IPS-15b (cell line): ENCODE results near the gene CPA1.

Experiments used
- H3K27me3 ChIP-seq: one replicate; pipeline ENCODE4 v1.6.1; 2013; ENCODE audit warnings: low read length; ENCODE audit not compliant: control insufficient read depth, insufficient read depth
- H3K36me3 ChIP-seq: one replicate; pipeline ENCODE4 v1.6.1; 2013; ENCODE audit warnings: low read length; ENCODE audit not compliant: control insufficient read depth, insufficient read depth
- H3K4me1 ChIP-seq: one replicate; pipeline ENCODE4 v1.6.1; 2013; ENCODE audit warnings: mild to moderate bottlenecking, low read length; ENCODE audit not compliant: control insufficient read depth, insufficient read depth
- H3K4me3 ChIP-seq: one replicate; pipeline ENCODE4 v1.5.1; 2013; ENCODE audit warnings: low read depth, low read length
- H3K9ac ChIP-seq: one replicate; pipeline ENCODE4 v1.6.1; 2013; ENCODE audit warnings: low read depth, mild to moderate bottlenecking, low read length
- H3K9me3 ChIP-seq: one replicate; pipeline ENCODE4 v1.6.1; 2013; ENCODE audit warnings: mild to moderate bottlenecking, low read length; ENCODE audit not compliant: control insufficient read depth, insufficient read depth

Gene CPA1

DNA sequence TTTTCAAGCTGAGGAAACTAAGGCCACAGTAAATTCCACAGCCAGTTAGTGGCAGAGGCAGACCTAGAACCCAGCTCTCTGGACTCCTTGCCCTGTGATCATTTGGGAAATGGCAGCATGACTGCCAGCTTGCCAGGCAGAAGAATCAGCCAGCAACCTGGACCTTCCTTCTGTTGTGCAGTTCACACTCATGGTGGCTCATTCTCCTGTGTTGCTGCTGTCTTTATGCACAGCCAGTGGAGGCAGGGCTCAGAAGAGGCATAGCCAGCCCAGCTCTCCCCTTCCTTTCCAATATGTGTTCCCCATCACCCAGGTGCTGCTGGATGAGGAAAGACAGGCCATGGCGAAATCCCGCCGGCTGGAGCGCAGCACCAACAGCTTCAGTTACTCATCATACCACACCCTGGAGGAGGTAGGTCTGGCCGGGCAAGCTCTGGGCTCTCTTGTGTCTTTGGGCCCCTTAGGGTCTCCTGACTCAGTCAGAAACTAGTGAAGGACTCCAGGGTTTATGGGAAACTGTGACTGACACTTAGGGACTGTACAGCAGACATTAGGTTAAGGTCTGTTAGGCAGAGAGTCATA lies 20.9 kb upstream of the CPA1 start:
- H3K9ac ChIP-seq: no peak overlapping the region
- H3K9me3 ChIP-seq: no peaks in the 10 kb centered on the region
- peaks cover 4% of the 10 kb centered on the region for H3K4me1 ChIP-seq
- H3K4me3 ChIP-seq: no peak overlapping the region
- H3K27me3 ChIP-seq: no peaks in the 10 kb centered on the region
- H3K36me3 ChIP-seq: peaks cover 3% of the 10 kb centered on the region

DNA sequence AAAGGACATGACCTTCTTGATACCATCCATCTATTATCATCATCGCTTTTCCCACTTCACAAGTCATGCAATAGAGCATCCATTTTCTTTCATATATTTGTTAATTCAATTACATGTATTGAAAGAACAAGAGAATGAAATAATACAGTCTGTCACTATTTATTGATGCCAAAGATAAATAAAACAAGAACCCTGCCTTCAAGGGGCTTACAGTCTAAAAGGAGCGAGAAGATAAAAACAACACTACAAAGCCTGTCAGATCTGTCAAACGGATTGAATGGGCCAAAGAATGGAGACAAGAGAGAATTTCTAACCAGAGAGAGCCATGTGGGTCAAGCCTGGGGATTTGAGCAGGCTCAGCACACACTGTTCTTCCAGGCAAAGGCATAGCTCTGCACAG lies 19.8 kb upstream of the CPA1 start:
- Histone ChIP-seq H3K36me3 (peaks cover 3% of the 10 kb centered on the region), H3K4me3 (no peak overlapping the region), H3K9ac (no peak overlapping the region), H3K27me3 (no peaks in the 10 kb centered on the region), H3K4me1 (peaks cover 8% of the 10 kb centered on the region), H3K9me3 (no peaks in the 10 kb centered on the region)

DNA sequence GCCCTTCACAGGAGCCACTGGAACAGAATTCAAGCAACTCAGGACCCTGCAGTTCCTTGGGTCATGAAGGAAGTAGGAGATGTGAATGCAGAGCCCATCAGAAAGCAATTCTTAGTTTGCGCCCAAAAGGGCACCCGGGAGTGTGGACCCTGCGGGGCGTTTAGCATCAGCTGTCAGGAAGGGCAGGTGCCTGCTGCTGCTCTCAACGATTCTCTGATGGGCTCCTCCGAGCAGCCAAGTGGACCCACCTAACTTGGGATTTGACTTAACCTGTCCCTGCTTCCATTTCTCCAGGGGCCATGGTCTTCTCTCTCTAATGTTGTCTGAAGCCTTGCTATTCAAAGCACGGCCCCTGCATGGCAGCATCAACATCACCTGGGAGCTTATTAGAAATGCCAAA lies 18.6 kb upstream of the CPA1 start:
- H3K4me3 ChIP-seq: no peak overlapping the region
- H3K9ac ChIP-seq: no peak overlapping the region
- H3K4me1 ChIP-seq: peaks cover 5% of the 10 kb centered on the region
- no peaks in the 10 kb centered on the region for H3K9me3 ChIP-seq
- H3K36me3 ChIP-seq: peaks cover 3% of the 10 kb centered on the region
- H3K27me3 ChIP-seq: no peaks in the 10 kb centered on the region

DNA sequence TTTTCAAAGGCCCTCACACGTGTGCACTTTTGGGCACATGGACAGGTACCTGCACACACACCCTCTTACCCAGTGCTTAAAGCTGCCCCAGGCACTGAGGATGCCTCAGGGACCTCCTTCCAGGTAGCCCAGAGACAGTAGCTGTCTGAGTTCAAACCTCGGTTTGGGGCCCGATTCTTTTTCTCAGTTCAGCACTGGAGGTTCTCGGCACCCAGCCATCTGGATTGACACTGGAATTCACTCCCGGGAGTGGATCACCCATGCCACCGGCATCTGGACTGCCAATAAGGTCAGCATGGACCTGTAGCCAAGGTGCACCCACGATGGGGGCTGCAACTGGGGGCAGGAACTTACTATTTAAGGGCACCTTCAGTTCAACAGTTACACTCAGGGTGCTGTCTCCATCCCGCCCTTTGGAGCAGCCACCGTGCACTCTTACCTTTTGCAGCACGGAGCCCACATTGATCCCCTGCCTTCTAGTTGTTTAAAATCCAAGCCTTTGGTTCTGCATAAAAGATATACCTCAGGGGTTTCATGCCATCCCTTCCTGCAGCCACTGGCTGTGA lies 18.0 kb upstream of the CPA1 start:
- peaks cover 5% of the 10 kb centered on the region for H3K4me1 ChIP-seq
- H3K27me3 ChIP-seq: no peaks in the 10 kb centered on the region
- no peak overlapping the region for H3K9ac ChIP-seq
- H3K4me3 ChIP-seq: no peak overlapping the region
- H3K36me3 ChIP-seq: peaks cover 3% of the 10 kb centered on the region
- no peaks in the 10 kb centered on the region for H3K9me3 ChIP-seq

DNA sequence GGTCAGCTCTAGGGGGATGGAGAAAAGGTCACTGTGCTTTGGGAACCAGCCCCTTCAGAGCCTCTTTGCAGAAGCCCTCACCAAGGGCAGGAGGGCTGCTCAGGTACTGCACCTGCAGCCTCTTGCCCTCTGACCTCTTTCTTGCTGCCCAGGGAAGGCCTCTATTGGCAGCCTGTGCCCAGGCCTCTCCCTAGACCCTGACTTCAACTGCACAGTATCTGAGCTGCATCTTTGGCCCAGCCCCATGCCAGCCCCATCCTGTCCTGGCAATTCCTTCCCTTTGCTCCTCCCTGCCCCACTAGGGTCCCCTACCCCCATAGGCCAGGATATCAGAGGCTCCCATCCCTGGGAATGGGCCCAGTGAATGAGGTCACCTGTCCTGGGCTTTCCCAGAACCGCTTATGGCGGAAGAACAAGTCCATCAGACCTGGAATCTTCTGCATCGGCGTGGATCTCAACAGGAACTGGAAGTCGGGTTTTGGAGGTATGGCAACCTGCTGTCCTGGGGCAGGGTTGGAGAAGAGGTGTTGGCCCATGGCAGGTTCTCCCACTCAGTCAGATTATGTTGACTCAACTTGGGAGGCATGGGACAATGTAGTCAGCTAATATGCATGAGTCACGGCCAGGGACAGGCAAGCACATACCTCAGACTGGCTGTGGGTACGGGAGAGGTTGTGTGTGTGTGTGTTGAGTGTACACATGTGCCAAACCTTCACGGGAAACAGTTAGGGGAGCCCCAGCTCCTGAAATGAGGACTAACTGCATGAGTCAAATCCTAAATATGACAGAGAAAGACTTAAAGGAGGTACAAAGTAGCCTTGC lies 17.1 kb upstream of the CPA1 start:
- Histone ChIP-seq H3K4me3 (no peak overlapping the region), H3K4me1 (peaks cover 5% of the 10 kb centered on the region), H3K9me3 (no peaks in the 10 kb centered on the region), H3K27me3 (no peaks in the 10 kb centered on the region), H3K36me3 (peaks cover 3% of the 10 kb centered on the region), H3K9ac (no peak overlapping the region)

DNA sequence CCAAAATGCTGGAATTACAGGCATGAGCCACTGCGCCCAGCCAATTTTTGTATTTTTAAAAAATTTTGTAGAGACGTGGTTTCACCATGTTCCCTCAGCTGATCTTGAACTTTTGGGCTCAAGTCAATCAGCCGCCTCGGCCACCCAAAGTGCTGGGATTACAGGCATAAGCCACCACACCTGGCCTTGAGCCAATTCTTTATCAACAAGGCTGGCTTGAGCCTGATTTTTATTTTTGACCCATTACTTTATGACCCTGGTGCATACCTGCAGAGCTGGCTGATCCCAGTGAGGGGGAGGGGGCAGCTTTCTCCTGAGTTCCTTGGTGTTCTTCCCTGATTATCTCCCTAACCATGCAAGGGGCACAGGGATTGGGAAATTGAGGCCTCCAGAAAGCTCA lies 15.8 kb upstream of the CPA1 start:
- no peaks in the 10 kb centered on the region for H3K36me3 ChIP-seq
- H3K9me3 ChIP-seq: no peaks in the 10 kb centered on the region
- no peak overlapping the region for H3K9ac ChIP-seq
- peaks cover 5% of the 10 kb centered on the region for H3K4me1 ChIP-seq
- H3K27me3 ChIP-seq: no peaks in the 10 kb centered on the region
- H3K4me3 ChIP-seq: no peak overlapping the region

DNA sequence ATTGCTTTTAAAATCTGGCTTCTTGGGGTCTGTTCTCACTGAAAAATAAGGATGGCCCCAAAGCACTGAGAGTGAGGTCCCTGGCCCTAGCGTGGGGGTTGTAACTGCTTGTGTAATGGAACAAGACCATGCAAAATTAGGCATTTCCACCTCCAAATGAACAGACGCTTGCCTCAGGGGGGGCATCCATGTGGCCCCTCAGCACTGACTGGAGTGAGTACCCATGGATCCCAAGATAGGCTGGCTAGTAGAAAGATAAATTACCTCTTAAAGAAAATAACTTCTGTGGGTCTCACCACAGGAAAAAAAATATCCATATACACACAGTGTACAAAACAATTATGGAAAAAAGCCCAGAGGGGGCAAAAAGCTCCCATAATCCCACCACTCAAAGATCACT lies 15.2 kb upstream of the CPA1 start:
- Histone ChIP-seq H3K9ac (no peak overlapping the region), H3K4me3 (no peak overlapping the region), H3K36me3 (no peaks in the 10 kb centered on the region), H3K4me1 (peaks cover 5% of the 10 kb centered on the region), H3K27me3 (no peaks in the 10 kb centered on the region), H3K9me3 (no peaks in the 10 kb centered on the region)

DNA sequence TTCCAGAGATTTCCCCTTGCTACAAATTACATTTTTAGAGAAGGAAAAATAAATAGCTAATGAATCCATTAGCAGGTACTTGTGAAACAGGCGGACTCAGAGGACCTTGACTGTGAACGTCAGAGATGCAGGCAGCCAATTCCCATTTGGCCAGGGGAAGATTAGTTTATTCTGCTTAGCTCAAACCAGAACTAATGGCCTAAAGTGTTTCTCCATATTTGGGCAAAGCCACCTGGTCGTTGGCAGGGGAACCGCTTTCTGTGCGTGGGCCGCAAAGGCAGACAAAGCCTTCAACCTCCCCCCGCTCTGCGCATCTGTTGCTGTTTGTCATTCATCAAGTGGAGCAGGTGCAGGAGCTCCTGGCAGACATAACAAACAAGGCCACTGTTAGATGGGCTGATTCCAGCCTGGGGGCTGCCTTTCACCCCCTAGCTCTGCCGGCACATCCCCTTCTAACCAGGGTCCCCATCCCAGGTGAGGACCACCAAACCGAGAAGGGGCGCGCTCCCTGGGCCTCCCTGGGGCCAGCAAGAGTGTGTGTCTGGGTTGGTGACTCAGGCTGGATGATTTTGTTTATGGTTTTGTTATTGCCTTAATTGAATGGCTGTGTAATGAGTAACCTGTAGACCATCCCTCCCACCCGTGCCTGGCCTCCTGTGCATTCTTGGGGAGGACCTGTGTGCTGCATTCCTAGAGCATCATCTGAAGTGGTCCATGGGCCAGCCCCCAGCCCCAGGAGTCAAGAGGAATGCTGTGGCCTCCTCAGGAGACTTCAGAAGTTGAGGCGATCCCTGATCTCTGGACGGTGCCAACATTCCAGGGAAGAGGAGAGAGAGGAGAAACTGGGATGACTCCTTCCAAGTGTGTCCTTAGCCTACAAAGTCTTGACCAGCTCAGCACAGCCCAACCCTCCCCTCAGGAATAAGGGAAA lies 14.5 kb upstream of the CPA1 start:
- no peak overlapping the region for H3K9ac ChIP-seq
- no peaks in the 10 kb centered on the region for H3K9me3 ChIP-seq
- no peaks in the 10 kb centered on the region for H3K27me3 ChIP-seq
- H3K36me3 ChIP-seq: no peaks in the 10 kb centered on the region
- no peak overlapping the region for H3K4me3 ChIP-seq
- H3K4me1 ChIP-seq: peaks cover 5% of the 10 kb centered on the region

DNA sequence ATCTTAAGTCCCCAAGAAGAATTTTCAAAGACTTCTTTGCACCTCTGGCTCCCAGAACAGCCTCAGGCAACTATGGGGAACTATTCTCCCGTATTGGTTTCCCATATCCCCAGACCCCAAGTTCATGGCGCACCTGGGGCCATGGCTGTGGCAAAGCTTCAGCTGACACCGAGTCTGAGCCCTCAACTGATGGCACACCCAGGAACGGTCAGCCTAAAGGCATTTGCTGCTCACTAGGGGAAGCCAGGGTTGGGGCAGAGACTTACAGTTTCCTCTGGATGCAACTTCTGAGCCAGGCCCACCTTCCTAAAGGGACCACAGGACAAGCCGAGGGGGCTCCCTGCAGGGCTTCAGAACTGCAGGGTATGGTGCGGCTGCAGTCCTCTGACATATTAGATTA lies 13.7 kb upstream of the CPA1 start:
- Histone ChIP-seq H3K9ac (no peak overlapping the region), H3K27me3 (no peaks in the 10 kb centered on the region)

DNA sequence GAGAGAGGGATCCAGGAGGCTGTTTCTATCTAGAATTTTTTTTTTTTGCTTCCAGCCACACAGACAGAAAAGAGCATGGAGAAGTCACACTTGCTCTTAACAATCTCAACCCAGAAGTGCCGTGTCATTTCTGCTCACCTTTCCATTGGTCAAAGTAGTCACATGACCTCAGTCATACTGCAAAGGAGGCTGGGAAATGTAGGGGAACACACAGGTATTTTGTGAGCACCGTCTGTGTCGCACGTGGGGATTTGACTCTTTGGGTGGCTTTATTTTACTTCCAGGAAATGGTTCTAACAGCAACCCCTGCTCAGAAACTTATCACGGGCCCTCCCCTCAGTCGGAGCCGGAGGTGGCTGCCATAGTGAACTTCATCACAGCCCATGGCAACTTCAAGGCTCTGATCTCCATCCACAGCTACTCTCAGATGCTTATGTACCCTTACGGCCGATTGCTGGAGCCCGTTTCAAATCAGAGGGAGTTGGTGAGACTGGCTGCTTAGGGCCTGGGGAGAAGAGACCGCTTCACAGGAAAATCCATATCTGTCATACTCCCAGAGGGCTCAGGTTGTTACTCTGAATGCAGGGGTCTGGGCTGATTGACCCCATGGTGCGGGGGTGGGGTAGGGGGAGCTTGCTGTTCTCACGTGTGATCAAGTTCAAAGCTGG lies 13.1 kb upstream of the CPA1 start:
- H3K9ac ChIP-seq: no peak overlapping the region
- no peaks in the 10 kb centered on the region for H3K9me3 ChIP-seq
- peaks cover 5% of the 10 kb centered on the region for H3K4me1 ChIP-seq
- H3K4me3 ChIP-seq: no peak overlapping the region
- H3K36me3 ChIP-seq: no peaks in the 10 kb centered on the region
- no peaks in the 10 kb centered on the region for H3K27me3 ChIP-seq

More for the DNA sequence above, 13.7 kb upstream of the CPA1 start:
- peaks cover 5% of the 10 kb centered on the region for H3K4me1 ChIP-seq
- no peak overlapping the region for H3K4me3 ChIP-seq
- H3K9me3 ChIP-seq: no peaks in the 10 kb centered on the region
- H3K36me3 ChIP-seq: no peaks in the 10 kb centered on the region
